Endothelial cell of hepatic sinusoid (primary cell): ENCODE measurements around the gene EIF2AK3.
"Not testable (repeated sequence)": the region's sequence is repeated elsewhere in the genome, so short reads cannot be mapped to it uniquely, and the experiment has no call there.

Experiments used
- in situ Hi-C: cut with HindIII; loops from 2 replicates; pipeline ENCODE4 v1.10.0; 2017; ENCODE audit warnings: low sequenced_read_pairs

The EIF2AK3 gene

DNA sequence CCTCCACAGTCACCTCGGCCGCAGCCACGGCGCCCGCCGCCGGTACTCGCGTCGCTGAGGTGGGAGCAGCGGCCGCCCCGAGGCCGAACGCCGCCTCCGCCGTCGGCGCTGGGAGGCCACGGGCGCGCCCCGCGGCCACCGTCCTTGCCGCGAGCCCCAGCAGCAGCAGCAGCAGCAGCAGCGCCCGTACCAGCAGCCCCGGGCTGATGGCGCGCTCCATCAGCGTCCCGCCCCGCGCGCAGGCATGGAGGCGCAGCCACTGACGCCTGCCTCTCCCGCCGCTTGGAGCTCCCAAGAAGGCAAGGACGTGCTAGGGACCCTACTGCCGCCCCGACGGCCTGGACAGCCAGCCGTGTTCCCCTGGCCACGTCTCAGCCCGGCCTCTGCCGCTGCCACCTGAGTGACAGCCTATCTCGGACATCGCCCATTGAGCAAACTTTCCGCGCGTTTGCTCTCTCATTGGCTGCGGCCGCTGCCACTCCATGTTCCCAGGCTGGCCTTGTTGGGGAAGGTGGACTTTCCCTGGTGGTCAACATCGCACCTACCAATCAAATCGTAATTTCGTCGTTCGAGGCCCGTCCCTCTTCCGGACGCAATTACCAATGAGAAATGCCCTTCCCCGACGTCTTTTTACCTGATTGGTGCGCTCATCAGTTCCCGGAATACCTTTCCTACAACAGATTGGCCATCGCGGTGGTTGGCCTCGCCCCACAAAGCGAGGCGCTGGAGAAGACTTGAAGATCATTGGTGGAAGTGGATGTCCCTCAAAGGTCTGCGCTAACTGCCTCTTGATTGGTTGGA lies at the start of gene EIF2AK3:
Gene EIF2AK3 (minus strand): TSS at position 410 of the 801 bp plus-strand sequence. CDS start 190 bp downstream, at position 220.
- in situ Hi-C loops, result no loop called here

DNA sequence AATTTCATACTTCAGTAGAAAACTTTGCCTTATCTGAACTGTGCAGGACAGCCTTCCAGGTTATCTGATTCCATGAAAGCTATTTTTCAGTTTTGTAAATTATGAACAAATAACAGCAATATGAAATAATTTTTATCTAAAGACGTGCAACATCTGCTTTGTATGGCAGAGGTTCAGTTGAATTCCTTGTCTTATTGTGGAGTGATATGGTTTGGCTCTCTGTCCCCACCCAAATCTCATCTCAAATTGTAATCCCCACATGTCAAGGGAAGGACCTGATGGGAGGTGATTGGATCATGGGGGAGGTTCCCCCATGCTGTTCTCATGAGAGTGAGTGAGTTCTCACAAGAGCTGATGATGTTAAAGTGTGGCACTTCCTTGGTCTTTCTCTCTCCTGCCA lies 46.1 kb upstream of the EIF2AK3 start:
- in situ Hi-C loops, result no loop called here

DNA sequence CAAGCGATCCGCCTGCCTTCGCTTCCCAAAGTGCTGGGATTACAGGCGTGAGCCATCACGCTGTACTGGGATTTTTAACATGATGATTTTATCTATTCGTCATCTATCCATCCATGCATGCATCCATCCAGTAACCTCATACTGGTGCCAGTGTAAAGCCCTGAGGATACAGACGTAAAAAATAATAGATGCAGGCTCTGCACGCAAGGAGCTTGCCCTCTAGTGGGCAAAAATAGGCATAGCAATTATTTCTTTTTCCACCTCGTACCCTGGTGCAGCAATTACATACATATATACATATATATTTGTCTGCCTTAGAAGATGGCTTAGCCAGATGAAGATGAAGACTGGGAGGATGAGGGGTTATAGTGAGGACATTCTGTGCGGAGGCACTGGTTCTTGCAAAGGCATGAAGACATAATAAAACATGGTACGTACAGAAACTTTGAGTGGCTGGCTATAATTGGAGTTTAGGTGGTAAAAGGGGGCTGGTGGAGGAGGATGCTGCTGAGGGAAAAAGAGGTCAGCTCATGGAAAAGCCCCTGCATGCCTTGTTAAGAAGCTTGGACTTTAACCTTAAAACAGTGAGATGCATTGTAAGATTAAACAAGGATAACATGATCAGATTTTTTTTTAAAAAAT lies 44.6 kb upstream of the EIF2AK3 start:
- in situ Hi-C loops, result no loop called here

DNA sequence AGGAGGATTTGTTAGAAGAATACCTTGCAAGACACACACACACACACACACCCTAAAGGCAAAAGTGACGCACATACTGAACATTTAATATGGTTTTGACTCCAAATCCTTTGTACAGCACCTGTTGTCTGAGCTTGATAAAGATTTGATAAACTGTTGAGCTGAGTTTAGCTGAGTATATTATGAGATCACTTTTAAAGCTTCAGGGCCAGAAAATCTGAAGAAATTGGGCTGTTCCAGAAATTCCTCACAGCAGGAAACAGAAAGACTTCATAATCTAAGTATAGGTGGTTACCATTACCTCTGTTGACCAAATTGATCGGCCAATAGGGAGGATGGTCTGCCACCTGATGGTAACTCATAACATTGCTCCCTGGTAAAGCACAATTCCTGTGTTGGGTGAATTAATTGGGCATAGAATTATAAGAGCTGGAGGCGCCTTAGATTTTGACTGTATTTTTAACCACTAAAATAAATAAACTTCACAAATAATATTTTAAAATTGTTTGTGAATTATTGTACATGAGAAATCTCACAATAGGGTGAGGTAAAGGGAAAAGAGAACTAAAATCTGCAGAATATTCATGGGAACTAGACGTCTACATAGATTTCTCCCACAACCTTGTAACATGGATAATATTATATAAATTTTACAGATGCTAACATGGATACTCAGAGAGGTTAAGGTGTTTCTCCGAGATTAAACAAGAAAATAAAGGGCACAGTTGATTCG lies 42.4 kb upstream of the EIF2AK3 start:
- in situ Hi-C loops, result loop anchor here (5.0 kb wide), 3 partner anchors 37 to 78 kb away; no protein-coding TSS in a partner anchor

DNA sequence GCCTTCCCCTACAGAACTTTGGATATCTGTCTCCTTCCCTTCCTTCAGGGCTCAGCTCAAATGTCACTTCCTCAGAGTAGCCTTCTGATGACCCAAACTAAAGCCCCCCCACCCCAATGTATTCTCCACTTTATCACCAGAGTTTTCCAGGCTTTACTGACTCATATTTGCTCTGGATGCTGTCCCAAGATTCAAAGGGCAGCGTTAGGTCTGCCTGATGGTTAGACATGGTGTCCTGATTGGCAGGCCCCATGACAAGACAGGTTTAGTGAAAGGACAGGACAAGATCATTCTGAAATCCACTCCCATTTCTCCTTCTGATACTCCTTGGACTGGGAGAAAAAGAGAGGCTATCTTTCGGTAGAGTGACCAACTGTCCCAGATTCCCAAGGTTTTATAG lies 41.6 kb upstream of the EIF2AK3 start:
- in situ Hi-C loops, result loop anchor here (5.0 kb wide), 3 partner anchors 37 to 78 kb away; no protein-coding TSS in a partner anchor

DNA sequence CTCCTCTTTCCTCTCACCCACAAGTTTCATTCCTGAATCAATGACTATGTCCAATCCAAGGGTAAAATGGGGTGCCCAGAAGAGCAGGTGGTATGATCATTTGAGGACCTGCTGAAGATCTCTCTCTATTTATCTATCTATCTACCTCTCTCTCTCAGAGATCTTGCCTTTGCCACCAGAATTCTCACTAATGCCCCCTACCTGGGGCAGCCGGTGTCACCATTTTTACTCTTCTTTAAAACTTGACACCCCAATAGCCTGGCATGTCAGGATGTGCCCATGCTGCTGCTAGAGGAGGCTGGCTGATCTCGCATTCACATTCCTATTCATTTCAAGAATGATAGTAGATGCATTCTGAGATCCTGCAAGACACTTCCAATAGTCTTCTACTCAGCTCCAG lies 40.0 kb upstream of the EIF2AK3 start:
- in situ Hi-C loops, result loop anchor here (5.0 kb wide), 3 partner anchors 35 to 80 kb away; no protein-coding TSS in a partner anchor

DNA sequence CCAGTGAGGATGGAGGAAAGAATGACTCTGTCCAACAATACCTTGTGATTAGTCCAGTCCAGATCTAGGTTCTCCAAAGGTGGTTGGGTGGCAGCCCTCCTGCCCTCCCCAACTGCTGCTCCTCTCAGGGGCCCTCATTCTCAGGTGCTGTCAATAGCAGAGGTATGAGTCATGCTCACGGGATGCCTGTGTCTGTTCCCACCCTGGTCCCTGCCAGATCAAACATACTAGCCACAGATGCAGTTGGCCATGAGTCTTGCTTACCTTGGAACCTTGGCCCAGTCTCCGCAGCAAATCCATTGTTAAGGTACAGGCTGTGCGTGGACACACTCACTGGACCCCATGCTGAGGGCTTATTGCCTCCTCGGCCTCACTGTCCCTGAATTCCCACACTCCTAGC lies 39.3 kb upstream of the EIF2AK3 start:
- in situ Hi-C loops, result loop anchor here (5.0 kb wide), 3 partner anchors 34 to 81 kb away; no protein-coding TSS in a partner anchor

DNA sequence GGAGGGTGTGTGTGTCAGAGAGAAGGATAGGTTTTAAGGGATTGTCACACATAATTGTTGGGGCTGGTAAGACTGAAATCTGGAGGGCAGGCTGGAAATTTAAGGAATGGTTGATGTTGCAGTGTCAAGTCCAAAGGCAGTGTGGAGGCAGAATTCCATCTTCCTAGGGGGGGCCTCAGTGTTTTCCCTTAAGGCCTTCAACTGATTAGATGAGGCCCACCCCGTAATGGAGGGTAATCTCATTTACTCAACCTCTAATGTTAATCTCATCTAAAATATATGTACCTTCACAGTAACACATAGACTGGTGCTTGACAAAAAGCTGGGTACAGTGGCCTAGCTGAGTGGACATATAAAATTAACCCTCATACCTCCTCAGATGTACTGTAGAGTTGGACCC lies 33.4 kb upstream of the EIF2AK3 start:
- in situ Hi-C loops, result no loop called here

DNA sequence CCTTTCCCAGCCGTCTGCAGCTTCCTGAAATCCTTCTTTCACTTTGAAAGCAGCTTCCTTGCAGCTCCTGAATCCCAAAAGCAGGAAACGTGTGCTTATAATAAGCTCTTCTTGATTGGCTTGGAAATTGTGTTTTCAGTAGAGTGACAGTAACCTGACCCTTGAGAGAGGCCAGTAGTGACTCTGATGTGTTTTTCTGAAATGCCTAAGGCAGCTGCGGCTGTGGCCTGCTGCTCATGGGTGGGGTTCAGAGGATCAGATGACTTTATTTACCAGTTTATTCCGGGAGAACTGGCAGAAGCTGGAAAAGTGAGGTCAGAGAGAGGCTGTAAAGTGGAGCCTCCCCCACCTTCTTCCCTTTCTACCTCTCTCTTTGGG lies 32.3 kb upstream of the EIF2AK3 start:
- in situ Hi-C loops, result no loop called here

DNA sequence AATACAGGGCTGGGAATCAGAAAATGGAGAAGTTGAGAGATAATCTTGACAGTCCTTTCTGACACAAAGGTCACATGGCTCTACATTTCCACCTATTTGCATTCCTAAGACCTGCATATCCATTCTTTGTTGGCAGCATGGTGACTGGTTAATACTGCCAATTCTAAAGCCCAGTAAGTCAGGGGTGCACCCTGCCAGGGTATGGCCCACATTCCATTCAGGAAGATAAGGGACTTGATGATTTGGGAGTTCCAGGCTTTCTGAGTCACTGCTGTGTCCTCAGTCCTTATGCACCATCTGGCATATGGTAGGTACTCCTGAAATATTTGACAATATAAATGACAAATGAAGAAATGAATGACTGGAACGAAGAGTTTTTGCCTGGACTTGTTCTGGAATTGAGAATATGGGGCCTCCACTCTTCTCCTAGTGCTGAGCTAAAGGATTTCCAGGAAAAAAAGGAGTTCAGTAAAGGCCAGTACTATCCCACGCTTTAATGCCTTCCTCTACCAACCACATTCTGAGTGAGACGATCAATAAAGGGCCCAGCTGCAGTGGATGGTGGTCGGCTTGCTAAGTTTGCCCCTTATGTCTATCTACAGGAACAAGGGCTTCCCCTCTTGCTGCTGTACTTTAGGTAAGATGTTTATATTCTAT lies 31.7 kb upstream of the EIF2AK3 start:
- in situ Hi-C loops, result no loop called here

DNA sequence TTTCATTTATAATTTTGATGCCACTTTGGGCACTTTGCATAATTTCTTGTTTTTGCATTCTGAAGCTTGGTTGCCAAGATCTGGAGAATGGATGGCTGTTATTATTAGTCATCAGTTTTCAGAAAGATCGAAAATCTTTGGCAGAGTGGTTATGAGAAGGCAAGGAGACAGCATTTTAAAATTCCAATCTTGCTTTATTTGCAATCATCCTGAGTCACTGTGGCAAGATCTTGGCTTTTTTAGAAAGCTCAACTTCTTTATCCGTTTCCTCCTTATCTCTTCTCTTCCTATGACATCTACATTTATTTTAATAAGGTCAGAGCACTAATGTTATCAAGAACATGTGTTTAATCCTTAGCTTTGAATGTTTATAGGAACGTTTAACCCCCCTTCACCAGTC lies 31.1 kb upstream of the EIF2AK3 start:
- in situ Hi-C loops, result no loop called here

DNA sequence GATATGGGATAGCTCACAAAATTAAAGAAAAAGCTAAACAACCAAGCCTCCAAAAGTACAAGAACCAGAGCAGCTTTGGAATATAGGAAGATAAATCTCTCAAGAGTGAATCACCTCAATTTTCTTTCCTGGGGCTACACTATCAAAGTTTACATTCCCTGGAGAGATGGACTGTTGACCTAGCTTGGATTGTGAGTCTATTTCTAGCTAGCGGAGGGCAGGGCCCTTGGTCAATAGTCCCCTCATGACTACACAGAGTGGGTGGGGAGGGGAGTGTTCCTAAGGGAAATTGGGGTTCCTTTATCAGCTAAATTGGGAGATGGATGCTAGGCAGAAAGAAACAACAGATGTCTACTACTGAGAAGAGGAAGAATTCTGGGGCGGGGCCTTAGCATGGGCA lies 29.9 kb upstream of the EIF2AK3 start:
- in situ Hi-C loops, result no loop called here

DNA sequence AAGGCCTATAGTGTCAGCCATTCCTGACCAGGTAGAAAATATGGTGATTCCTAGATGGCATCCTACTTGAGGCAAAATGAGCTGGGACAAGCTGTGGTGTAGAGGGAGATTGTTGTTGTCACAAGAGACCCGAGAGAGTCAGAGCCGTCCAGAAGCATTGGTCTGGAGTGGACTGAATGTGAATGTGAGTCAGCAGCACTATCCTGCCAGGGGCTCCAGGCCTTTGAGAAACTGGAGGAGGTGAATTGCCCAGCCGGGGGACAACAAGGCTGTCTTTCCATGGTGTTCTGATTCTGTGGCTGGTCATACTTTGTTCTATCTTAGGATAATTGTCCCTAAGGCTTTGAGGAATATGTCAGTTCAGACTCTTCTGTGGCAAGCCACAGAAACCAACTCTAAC lies 29.4 kb upstream of the EIF2AK3 start:
- in situ Hi-C loops, result no loop called here

DNA sequence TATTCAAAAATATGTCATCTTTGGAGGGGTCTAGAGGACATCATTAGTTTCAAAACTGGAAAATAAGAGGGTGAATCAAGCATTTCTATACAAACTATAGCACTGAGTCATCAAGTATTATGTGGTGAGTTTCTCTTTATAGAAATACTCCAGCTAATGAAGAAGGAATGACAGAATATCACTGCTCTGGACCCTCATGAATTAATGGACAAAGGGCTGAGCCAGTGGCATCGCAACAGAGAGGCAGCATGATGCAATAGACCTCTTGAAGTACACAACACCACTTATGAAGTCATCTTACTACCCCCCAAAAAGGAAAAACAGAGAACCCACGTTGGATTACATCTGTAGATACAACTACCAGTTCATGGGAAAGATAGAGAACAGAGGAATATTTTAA lies 27.4 kb upstream of the EIF2AK3 start:
- in situ Hi-C loops, result no loop called here

DNA sequence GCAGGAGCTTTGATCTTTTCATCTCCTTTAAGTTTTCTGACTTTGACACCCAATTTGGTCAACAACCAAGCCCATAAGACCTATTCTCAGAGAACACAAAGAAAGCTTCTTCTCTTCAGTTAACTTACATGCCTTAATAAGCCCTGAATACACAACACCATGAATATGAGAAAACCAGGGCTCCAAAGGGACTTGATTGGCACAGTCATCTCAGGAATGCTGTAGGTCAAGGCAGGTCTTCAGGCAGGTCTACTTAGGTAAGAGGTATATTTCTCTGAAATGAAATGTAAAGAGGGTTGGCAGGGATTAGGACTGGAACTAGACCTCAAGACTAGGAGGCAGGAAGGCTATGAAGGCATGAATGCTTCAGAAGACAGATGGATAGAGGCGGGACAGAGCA lies 24.4 kb upstream of the EIF2AK3 start:
- in situ Hi-C loops, result no loop called here

DNA sequence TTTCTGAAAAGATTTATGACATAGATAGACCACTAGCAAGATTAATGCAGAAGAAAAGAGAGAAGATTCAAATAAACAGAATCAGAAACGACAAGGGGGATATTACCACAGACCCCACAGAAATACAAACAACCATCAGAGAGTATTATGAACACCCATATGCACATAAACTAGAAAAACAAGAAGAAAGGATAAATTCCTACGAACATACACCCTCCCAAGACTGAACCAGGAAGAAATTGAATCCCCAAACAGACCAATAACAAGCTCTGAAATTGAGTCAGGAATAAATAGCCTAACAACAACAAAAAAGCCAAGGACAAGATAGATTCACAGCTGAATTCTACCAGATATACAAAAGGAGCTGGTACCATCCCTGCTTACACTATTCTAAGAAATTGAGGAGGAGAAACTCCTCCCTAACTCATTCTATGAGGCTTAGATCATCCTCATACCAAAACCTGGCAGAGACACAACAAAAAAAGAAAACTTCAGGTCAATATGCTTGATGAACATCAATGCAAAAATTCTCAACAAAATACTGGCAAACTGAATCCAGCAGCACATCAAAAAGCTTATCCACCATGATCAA lies 18.1 kb upstream of the EIF2AK3 start:
- in situ Hi-C loops, result not testable (repeated sequence)

DNA sequence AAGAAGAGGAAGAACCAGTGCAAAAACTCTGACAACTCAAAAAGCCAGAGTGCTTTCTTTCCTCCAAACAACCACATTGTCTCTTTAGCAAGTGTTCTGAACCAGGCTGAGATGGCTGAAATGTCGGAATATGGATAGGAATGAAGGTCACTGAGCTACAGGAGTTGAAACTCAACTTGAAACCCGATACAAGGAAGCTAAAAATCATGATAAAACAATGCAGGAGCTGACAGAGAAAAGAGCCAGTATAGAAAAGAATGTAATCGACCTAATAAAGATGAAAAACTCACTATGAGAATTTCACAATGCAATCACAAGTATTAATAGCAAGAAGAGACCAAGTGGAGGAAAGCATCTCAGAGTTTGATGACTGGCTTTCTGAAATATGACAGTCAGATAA lies 15.0 kb upstream of the EIF2AK3 start:
- in situ Hi-C loops, result no loop called here

DNA sequence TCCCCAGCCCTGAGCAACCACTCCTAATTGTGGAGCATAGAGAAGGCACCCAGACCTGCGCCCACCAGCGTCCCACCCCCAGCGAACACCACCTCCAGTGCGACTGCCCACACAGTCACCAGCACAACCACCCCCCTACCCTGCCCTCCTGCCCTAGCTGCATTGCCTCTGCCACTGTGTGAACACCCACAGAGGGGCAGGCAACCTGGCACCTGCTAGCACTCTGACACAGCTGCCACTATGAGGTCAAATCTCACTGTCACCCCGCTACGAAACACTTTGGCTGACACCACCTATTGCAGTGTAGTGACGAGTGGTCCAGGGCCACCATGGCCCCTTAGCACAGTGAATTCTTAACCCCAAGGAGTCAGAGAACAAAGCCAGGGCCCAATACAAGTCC lies 14.1 kb upstream of the EIF2AK3 start:
- in situ Hi-C loops, result no loop called here

DNA sequence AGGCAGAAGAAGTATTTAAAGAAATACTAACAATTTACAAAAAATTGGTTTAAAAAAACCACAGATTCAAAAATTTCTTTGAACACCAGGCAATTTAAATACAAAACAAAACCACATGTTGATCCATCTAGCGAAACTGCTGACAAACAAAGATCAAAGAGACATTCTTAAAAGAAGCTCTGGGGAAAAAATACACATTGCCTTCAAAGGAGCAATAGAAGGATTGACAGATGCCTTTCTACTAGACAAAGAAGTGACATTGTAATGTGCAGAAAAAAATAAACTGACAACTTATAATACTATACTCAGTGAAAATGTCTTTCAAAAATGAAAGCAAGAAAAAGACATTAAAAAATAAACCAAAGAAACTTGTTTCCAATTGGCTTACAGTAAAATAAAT lies 12.6 kb upstream of the EIF2AK3 start:
- in situ Hi-C loops, result no loop called here

DNA sequence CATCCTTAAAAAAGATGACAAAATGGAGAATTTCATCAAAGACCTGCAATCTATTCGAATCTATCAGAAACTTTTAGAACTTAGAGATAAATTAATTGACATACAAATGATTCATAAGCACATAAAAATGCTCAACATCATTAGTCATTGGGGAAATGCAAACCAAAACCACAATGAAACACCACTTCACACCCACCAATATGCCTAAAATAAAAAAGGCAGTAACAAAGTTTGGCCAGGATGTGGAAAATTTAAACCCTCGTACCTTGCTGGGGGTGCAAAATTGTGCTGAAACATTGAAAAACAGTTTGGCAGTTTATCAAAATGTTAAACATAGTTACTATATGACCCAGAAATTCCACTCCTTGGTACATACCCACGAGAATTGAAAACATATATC lies 11.5 kb upstream of the EIF2AK3 start:
- in situ Hi-C loops, result no loop called here
